Activated CD4-positive, alpha-beta T cell treated with anti-CD3 and anti-CD28 coated beads for 1 hour (primary cell): ENCODE results near the gene C1orf21.

ENCODE experiments used
- DNase-seq: peaks from one replicate; pipeline ENCODE4 v3.0.0-alpha.2; 2020

Gene C1orf21

GRCh38 chr1:184487531-184488193, 100.8 kb downstream of the C1orf21 start:
- DNase-seq: no peak

- no peak for DNase-seq
Measured at GRCh38 chr1:184489908-184490307, 103.1 kb downstream of the C1orf21 start.

- DNase-seq: no peak
Measured at GRCh38 chr1:184492536-184492935, 105.7 kb downstream of the C1orf21 start.

GRCh38 chr1:184493987-184494388, 107.2 kb downstream of the C1orf21 start:
- DNase-seq: no peak

- DNase-seq: no peak
Measured at GRCh38 chr1:184494929-184495328, 108.1 kb downstream of the C1orf21 start.

- DNase-seq: no peak
Measured at GRCh38 chr1:184497959-184498723, 111.3 kb downstream of the C1orf21 start.

GRCh38 chr1:184499616-184500015, 112.8 kb downstream of the C1orf21 start:
- DNase-seq: no peak

- DNase-seq: no peak
Measured at GRCh38 chr1:184502161-184502560, 115.3 kb downstream of the C1orf21 start.

GRCh38 chr1:184503221-184503749, 116.5 kb downstream of the C1orf21 start:
- no peak for DNase-seq

GRCh38 chr1:184504040-184504954, 117.5 kb downstream of the C1orf21 start:
- DNase-seq: no peak

- no peak for DNase-seq
Measured at GRCh38 chr1:184504955-184505338, 118.1 kb downstream of the C1orf21 start.

- DNase-seq: no peak
Measured at GRCh38 chr1:184506481-184506880, 119.7 kb downstream of the C1orf21 start.

- no peak for DNase-seq
Measured at GRCh38 chr1:184507165-184507564, 120.3 kb downstream of the C1orf21 start.

GRCh38 chr1:184507604-184508280, 120.9 kb downstream of the C1orf21 start:
- DNase-seq: no peak

- no peak for DNase-seq
Measured at GRCh38 chr1:184509105-184509504, 122.3 kb downstream of the C1orf21 start.

- no peak for DNase-seq
Measured at GRCh38 chr1:184510110-184510509, 123.3 kb downstream of the C1orf21 start.

GRCh38 chr1:184512724-184513123, 125.9 kb downstream of the C1orf21 start:
- no peak for DNase-seq

GRCh38 chr1:184513421-184513820, 126.6 kb downstream of the C1orf21 start:
- DNase-seq: no peak

GRCh38 chr1:184513966-184514365, 127.1 kb downstream of the C1orf21 start:
- no peak for DNase-seq

GRCh38 chr1:184514447-184514846, 127.6 kb downstream of the C1orf21 start:
- DNase-seq: no peak

- DNase-seq: no peak
Measured at GRCh38 chr1:184517130-184517529, 130.3 kb downstream of the C1orf21 start.

- no peak for DNase-seq
Measured at GRCh38 chr1:184518736-184519357, 132.0 kb downstream of the C1orf21 start.
